Panc1 (cell line): ENCODE data around the gene CDH8. TPM values are rescaled to one million over a fixed set of nuclear protein-coding genes. Genes with fewer than 3 reads are reported as not detected.

Experiments
- ATAC-seq: fragments of 200-7000 bp; cut with Tn5 transposase; 2 replicates; pipeline ENCODE4 v1.9.1; 2020; ENCODE audit warnings: mild to moderate bottlenecking, moderate library complexity
- BruUV-seq: library from RNA; stranded (reverse); fragments of 400-500 nt; replicated peaks from 2 replicates; lab custom pipeline; 2021; lab: Mats Ljungman, UMichigan
- CTCF ChIA-PET: fragments of 300-600 bp; sonication (Branson Sonifier 250); formaldehyde crosslinking; loops from one replicate; lab custom pipeline; 2022; ENCODE audit warnings: antibody characterized with exemption; lab: Charles Lee
- POLR2A ChIA-PET: fragments of 300-600 bp; sonication (Branson Sonifier 250); formaldehyde crosslinking; loops from one replicate; lab custom pipeline; 2022; ENCODE audit warnings: antibody characterized with exemption; lab: Charles Lee
- DNase-seq: peaks from one replicate; pipeline ENCODE4 v3.0.0-alpha.2; 2010; ENCODE audit warnings: low read depth, low spot score
- H3K27ac ChIP-seq: 2 replicates; pipeline ENCODE4 v1.5.1; 2011; ENCODE audit warnings: mild to moderate bottlenecking, low read length, inconsistent platforms
- H3K27me3 ChIP-seq: fragments of 200-500 bp; sonication (Bioruptor generic); 2 replicates; pipeline ENCODE4 v1.6.0; 2014; ENCODE audit warnings: low read length, inconsistent platforms; ENCODE audit not compliant: control insufficient read depth, insufficient read depth
- H3K36me3 ChIP-seq: fragments of 200-500 bp; sonication (Bioruptor generic); 2 replicates; pipeline ENCODE4 v1.5.1; 2014; ENCODE audit warnings: inconsistent platforms, mild to moderate bottlenecking, low read length, moderate library complexity; ENCODE audit not compliant: control insufficient read depth, insufficient read depth
- H3K4me1 ChIP-seq: 2 replicates; pipeline ENCODE4 v1.5.1; 2011; ENCODE audit warnings: inconsistent platforms, mild to moderate bottlenecking, low read length, moderate library complexity; ENCODE audit not compliant: control insufficient read depth, insufficient read depth
- H3K4me3 ChIP-seq, 2 experiments: 2 replicates each; pipeline ENCODE4 v1.5.1; 2011 to 2012; ENCODE audit warnings: low read depth in 2 of 2, low read length in 2 of 2, mild to moderate bottlenecking in 2 of 2, inconsistent platforms in 1 of 2, moderate library complexity in 1 of 2
- H3K9me3 ChIP-seq: fragments of 200-500 bp; sonication (Bioruptor generic); 2 replicates; pipeline ENCODE4 v1.5.1; 2014; ENCODE audit warnings: low read depth, mild to moderate bottlenecking, inconsistent platforms, low read length, moderate library complexity; ENCODE audit not compliant: control insufficient read depth, insufficient read depth
- POLR2AphosphoS5 ChIP-seq: IDR thresholded peaks from 2 replicates; pipeline ENCODE4 v1.6.1; 2012; ENCODE audit warnings: mild to moderate bottlenecking, low read depth, low read length, moderate library complexity
- REST ChIP-seq, 2 experiments: IDR thresholded peaks; 2 replicates each; pipeline ENCODE4 v1.6.1; 2011 to 2012; ENCODE audit warnings: low read depth in 2 of 2, control low read depth in 1 of 2, low read length in 1 of 2, mild to moderate bottlenecking in 1 of 2, moderate library complexity in 1 of 2; ENCODE audit not compliant: insufficient read depth in 1 of 2
- SIN3A ChIP-seq: IDR thresholded peaks from 2 replicates; pipeline ENCODE4 v1.6.1; 2012; ENCODE audit warnings: low read depth, mild to moderate bottlenecking, low read length, moderate library complexity, borderline replicate concordance; ENCODE audit not compliant: insufficient read depth
- TCF7L2 ChIP-seq: IDR thresholded peaks from 2 replicates; pipeline ENCODE4 v1.6.1; 2011; ENCODE audit warnings: mild to moderate bottlenecking, low read depth, low read length, inconsistent platforms
- in situ Hi-C: cut with HindIII; loops from 2 replicates; pipeline ENCODE4 v1.10.0; 2016; ENCODE audit warnings: low sequenced_read_pairs, low pct_unique_long_range_greater_than_20kb
- intact Hi-C: fragments of 100-400 bp; cut with micrococcal nuclease; formaldehyde crosslinking; loops from one replicate; pipeline ENCODE4 v1.10.0; 2022; ENCODE audit not compliant: unreplicated experiment
- total RNA-seq: library from RNA; stranded (reverse); gene quantifications from one replicate; pipeline ENCODE4 v1.2.1, GENCODE V29; 2021; ENCODE audit not compliant: unreplicated experiment
- TF ChIP-seq, protein P1 (sequence below): fragments of 450-650 bp; IDR thresholded peaks from 2 replicates; pipeline ENCODE4 v1.5.1; 2017; ENCODE audit warnings: mild to moderate bottlenecking

CDH8 gene
- total RNA-seq, 1 experiment from 2014 or later = 0.21 TPM

GRCh38 chr16:62058412-62058811 lies 22.2 kb upstream of the CDH8 start:
- in situ Hi-C loops = no loop called here

DNA sequence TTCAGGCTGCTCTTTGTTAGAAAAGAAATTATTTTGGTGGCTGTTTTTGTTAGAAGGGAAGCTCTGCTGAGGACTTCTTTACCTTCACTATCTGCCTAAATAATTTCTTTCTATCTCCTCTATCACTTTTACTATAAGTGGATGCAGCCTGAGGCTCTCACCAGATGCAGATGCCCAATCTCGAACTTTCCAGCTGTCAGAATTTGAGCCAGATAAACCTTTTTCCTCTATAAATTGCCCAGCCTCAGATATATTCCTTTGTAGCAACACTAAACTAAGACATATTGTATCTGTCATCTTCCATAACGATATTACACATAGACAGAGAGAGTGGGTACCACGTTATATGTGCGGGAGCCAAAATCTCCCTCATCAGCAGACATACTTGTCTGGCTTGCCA lies 15.7 kb upstream of the CDH8 start:
- ChIA-PET CTCF (no interaction called here), POLR2A (no interaction called here)
- Histone ChIP-seq H3K27ac (no peak overlapping the region), H3K9me3 (no peaks in the 10 kb centered on the region), H3K4me3 (no peak overlapping the region), H3K27me3 (no peaks in the 10 kb centered on the region), H3K4me1 (no peaks in the 10 kb centered on the region), H3K36me3 (no peaks in the 10 kb centered on the region)
- ATAC-seq (no peak), DNase-seq (no peak)
- TF ChIP-seq REST (IDR thresholded peaks at IDR 0.05; ENCODE audit: insufficient read depth in 1 of 2, low read depth in 2 of 2, low read length in 1 of 2) (no peak), SIN3A (no peak), TCF7L2 (no peak), POLR2AphosphoS5 (no peak)
- TF ChIP-seq, protein P1, sequence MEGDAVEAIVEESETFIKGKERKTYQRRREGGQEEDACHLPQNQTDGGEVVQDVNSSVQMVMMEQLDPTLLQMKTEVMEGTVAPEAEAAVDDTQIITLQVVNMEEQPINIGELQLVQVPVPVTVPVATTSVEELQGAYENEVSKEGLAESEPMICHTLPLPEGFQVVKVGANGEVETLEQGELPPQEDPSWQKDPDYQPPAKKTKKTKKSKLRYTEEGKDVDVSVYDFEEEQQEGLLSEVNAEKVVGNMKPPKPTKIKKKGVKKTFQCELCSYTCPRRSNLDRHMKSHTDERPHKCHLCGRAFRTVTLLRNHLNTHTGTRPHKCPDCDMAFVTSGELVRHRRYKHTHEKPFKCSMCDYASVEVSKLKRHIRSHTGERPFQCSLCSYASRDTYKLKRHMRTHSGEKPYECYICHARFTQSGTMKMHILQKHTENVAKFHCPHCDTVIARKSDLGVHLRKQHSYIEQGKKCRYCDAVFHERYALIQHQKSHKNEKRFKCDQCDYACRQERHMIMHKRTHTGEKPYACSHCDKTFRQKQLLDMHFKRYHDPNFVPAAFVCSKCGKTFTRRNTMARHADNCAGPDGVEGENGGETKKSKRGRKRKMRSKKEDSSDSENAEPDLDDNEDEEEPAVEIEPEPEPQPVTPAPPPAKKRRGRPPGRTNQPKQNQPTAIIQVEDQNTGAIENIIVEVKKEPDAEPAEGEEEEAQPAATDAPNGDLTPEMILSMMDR = no peak
- no TSS peak for BruUV-seq
- in situ Hi-C loops = no loop called here
- intact Hi-C loops = no loop called here

More at GRCh38 chr16:62058412-62058811, 22.2 kb upstream of the CDH8 start:
- Histone ChIP-seq H3K36me3 (no peaks in the 10 kb centered on the region), H3K27ac (no peak overlapping the region), H3K4me1 (no peaks in the 10 kb centered on the region), H3K9me3 (no peaks in the 10 kb centered on the region), H3K4me3 (no peak overlapping the region), H3K27me3 (no peaks in the 10 kb centered on the region)
- ChIA-PET POLR2A (no interaction called here), CTCF (no interaction called here)
- no TSS peak for BruUV-seq
- ATAC-seq = no peak
- no peak for DNase-seq
- no peak for TF ChIP-seq POLR2AphosphoS5
- TF ChIP-seq TCF7L2 = no peak
- intact Hi-C loops = no loop called here

DNA sequence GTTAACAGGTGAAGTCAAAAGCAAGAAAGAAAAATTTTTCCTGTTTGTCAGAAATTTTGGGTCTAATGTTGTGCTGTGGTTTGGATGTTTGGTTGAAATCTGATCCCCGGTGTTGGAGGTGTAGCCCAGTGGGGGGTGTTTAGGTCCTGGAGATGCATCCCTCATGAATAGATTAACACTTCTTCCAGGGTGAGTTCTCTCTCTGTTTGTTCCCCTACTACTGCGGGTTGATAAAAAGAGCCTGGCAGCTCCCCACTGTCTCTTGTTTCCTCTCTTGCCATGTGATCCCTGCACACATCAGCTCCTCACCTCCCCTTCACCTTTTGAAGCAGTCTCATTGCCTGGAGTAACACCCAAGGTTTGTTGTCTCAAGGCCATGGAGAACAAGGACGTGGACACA lies 14.6 kb upstream of the CDH8 start:
- no peak for DNase-seq
- H3K4me1 ChIP-seq = no peaks in the 10 kb centered on the region
- no peaks in the 10 kb centered on the region for H3K9me3 ChIP-seq
- no peaks in the 10 kb centered on the region for H3K27me3 ChIP-seq
- H3K27ac ChIP-seq = no peak overlapping the region
- no peak overlapping the region for H3K4me3 ChIP-seq
- intact Hi-C loops (no loop called here), in situ Hi-C loops (no loop called here)
- ChIA-PET POLR2A (no interaction called here), CTCF (no interaction called here)
- H3K36me3 ChIP-seq = no peaks in the 10 kb centered on the region
- TF ChIP-seq POLR2AphosphoS5 (no peak), TCF7L2 (no peak), SIN3A (no peak), REST (IDR thresholded peaks at IDR 0.05; ENCODE audit: insufficient read depth in 1 of 2, low read depth in 2 of 2, low read length in 1 of 2) (no peak)
- TF ChIP-seq, protein P1 = no peak
- ATAC-seq = no peak
- no TSS peak for BruUV-seq
